SK-N-SH treated with all-trans-retinoic acid at 6 μM for 48 hours (cell line): ENCODE measurements around the gene DRC1.

Experiments
- ATAC-seq: fragments of 200-7000 bp; cut with Tn5 transposase; 3 replicates; pipeline ENCODE4 v1.9.1; 2020; ENCODE audit warnings: mild to moderate bottlenecking, moderate library complexity
- ARNTL ChIP-seq: fragments of 450-650 bp; formaldehyde crosslinking; IDR thresholded peaks from 2 replicates; pipeline ENCODE4 v1.5.0; 2020; ENCODE audit warnings: low read depth, mild to moderate bottlenecking, moderate library complexity, borderline replicate concordance
- CSDC2 ChIP-seq: fragments of 250-450 bp; sonication (Bioruptor Pico); IDR thresholded peaks from 2 replicates; pipeline ENCODE4 v1.5.0; 2020; ENCODE audit warnings: mild to moderate bottlenecking, moderate library complexity
- CSRNP3 ChIP-seq: fragments of 250-450 bp; sonication (Bioruptor Pico); IDR thresholded peaks from 2 replicates; pipeline ENCODE4 v1.5.1; 2021; ENCODE audit warnings: mild to moderate bottlenecking, moderate library complexity
- ESRRG ChIP-seq: fragments of 250-450 bp; sonication (Bioruptor Pico); IDR thresholded peaks from 2 replicates; pipeline ENCODE4 v1.6.1; 2021; ENCODE audit warnings: mild to moderate bottlenecking
- ISL1 ChIP-seq: fragments of 250-450 bp; sonication (Bioruptor Pico); IDR thresholded peaks from 2 replicates; pipeline ENCODE4 v2.1.2; 2022; ENCODE audit warnings: mild to moderate bottlenecking, moderate library complexity
- PATZ1 ChIP-seq: fragments of 250-450 bp; sonication (Bioruptor Pico); IDR thresholded peaks from 2 replicates; pipeline ENCODE4 v1.8.0; 2020; ENCODE audit warnings: mild to moderate bottlenecking, moderate library complexity, borderline replicate concordance
- PPARA ChIP-seq: fragments of 250-450 bp; sonication (Bioruptor Pico); IDR thresholded peaks from 2 replicates; pipeline ENCODE4 v1.5.0; 2020; ENCODE audit warnings: mild to moderate bottlenecking, borderline replicate concordance
- RARB ChIP-seq: fragments of 250-450 bp; sonication (Bioruptor Pico); IDR thresholded peaks from 2 replicates; pipeline ENCODE4 v1.8.0; 2021; ENCODE audit warnings: mild to moderate bottlenecking, moderate library complexity
- SNAI2 ChIP-seq: fragments of 250-450 bp; sonication (Bioruptor Pico); IDR thresholded peaks from 2 replicates; pipeline ENCODE4 v1.5.0; 2020; ENCODE audit warnings: mild to moderate bottlenecking, moderate library complexity
- TOX ChIP-seq: fragments of 250-450 bp; sonication (Bioruptor Pico); IDR thresholded peaks from 2 replicates; pipeline ENCODE4 v1.8.0; 2021; ENCODE audit warnings: mild to moderate bottlenecking, moderate library complexity, borderline replicate concordance
- TSHZ2 ChIP-seq: fragments of 250-450 bp; sonication (Bioruptor Pico); IDR thresholded peaks from 2 replicates; pipeline ENCODE4 v1.5.0; 2020; ENCODE audit warnings: mild to moderate bottlenecking, moderate library complexity
- ZC3H10 ChIP-seq: fragments of 250-450 bp; sonication (Bioruptor Pico); IDR thresholded peaks from 2 replicates; pipeline ENCODE4 v1.5.1; 2021; ENCODE audit warnings: mild to moderate bottlenecking, moderate library complexity
- ZFP3 ChIP-seq: fragments of 250-450 bp; sonication (Bioruptor Pico); IDR thresholded peaks from 2 replicates; pipeline ENCODE4 v1.5.0; 2020; ENCODE audit warnings: mild to moderate bottlenecking, moderate library complexity
- ZFP30 ChIP-seq: fragments of 450-650 bp; formaldehyde crosslinking; IDR thresholded peaks from 2 replicates; pipeline ENCODE4 v1.5.0; 2022; ENCODE audit warnings: mild to moderate bottlenecking, moderate library complexity
- ZNF565 ChIP-seq: fragments of 450-650 bp; formaldehyde crosslinking; conservative IDR thresholded peaks from 2 replicates; pipeline ENCODE4 v1.5.0; 2020; ENCODE audit warnings: low read depth, mild to moderate bottlenecking, moderate library complexity
- ZNF70 ChIP-seq: fragments of 450-650 bp; formaldehyde crosslinking; IDR thresholded peaks from 2 replicates; pipeline ENCODE4 v1.5.0; 2020; ENCODE audit warnings: mild to moderate bottlenecking, moderate library complexity
- ZNF8 ChIP-seq: fragments of 450-650 bp; formaldehyde crosslinking; IDR thresholded peaks from 2 replicates; pipeline ENCODE4 v1.5.0; 2020; ENCODE audit warnings: mild to moderate bottlenecking, moderate library complexity
- TF ChIP-seq, protein P1 (sequence below): fragments of 250-450 bp; sonication (Bioruptor Pico); IDR thresholded peaks from 2 replicates; pipeline ENCODE4 v1.8.0; 2021; ENCODE audit warnings: low read depth, mild to moderate bottlenecking, moderate library complexity, borderline replicate concordance
- TF ChIP-seq, protein P2 (sequence below): fragments of 250-450 bp; sonication (Bioruptor Pico); IDR thresholded peaks from 2 replicates; pipeline ENCODE4 v1.5.1; 2020; ENCODE audit warnings: low read depth, mild to moderate bottlenecking, moderate library complexity

The DRC1 gene

GRCh38 chr2:26412091-26412673 lies 10.5 kb downstream of the DRC1 start:
- TF ChIP-seq, protein P1, sequence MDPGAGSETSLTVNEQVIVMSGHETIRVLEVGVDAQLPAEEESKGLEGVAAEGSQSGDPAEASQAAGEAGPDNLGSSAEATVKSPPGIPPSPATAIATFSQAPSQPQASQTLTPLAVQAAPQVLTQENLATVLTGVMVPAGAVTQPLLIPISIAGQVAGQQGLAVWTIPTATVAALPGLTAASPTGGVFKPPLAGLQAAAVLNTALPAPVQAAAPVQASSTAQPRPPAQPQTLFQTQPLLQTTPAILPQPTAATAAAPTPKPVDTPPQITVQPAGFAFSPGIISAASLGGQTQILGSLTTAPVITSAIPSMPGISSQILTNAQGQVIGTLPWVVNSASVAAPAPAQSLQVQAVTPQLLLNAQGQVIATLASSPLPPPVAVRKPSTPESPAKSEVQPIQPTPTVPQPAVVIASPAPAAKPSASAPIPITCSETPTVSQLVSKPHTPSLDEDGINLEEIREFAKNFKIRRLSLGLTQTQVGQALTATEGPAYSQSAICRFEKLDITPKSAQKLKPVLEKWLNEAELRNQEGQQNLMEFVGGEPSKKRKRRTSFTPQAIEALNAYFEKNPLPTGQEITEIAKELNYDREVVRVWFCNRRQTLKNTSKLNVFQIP (CRISPR knock-in tag), result no peak
- TF ChIP-seq ESRRG (CRISPR knock-in tag), result no peak
- TF ChIP-seq, protein P2, sequence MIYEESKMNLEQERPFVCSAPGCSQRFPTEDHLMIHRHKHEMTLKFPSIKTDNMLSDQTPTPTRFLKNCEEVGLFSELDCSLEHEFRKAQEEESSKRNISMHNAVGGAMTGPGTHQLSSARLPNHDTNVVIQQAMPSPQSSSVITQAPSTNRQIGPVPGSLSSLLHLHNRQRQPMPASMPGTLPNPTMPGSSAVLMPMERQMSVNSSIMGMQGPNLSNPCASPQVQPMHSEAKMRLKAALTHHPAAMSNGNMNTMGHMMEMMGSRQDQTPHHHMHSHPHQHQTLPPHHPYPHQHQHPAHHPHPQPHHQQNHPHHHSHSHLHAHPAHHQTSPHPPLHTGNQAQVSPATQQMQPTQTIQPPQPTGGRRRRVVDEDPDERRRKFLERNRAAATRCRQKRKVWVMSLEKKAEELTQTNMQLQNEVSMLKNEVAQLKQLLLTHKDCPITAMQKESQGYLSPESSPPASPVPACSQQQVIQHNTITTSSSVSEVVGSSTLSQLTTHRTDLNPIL (CRISPR knock-in tag), result no peak
- TF ChIP-seq ZNF8 (CRISPR knock-in tag), result no peak
- TF ChIP-seq ARNTL (CRISPR knock-in tag), result no peak
- no peak for TF ChIP-seq ZNF70
- no peak for TF ChIP-seq PPARA (CRISPR knock-in tag)
- no peak for TF ChIP-seq RARB
- no peak for ATAC-seq

DNA sequence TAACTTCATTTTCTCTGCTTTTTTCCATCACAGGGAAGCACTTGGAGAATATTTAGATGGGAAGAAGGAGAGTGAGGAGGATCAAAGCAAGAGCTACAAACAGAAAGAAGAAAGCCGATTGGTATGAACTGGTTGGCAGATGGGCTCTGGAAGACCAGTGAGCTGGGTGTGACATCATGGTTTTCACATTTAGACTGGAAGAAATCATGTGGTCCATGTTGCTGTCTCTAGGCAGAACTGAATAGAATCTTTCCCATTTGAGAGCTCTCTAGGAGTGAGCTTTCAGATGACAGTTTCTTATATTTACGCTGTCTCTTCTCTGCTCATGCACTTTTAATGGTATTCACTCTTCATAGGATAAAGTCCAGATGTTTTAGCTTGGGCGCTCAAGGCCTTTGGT lies 12.6 kb downstream of the DRC1 start:
- TF ChIP-seq ESRRG (CRISPR knock-in tag) (no peak), ZFP30 (CRISPR knock-in tag) (no peak), ZFP3 (CRISPR knock-in tag) (no peak)
- ATAC-seq, result peak; percentile 20; the same call in 1 of the 3 replicates

DNA sequence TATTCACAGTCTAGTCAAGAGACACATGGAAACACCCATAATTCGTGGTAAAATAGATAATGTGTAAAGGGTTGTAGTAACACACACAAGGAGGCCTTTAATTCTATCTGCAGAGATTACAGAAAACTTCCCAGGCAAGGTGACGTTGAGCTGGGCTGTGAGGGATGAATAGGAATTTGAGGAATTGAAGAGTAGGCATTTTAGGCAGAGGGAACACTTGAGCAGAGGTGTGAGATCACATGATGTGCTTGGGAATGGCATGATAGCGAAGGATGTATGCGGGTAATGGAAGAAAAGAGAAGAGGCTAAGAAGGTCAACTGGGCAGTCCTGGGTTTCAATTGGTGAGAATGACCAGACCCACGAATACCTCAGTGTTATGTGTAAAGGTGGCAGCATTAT lies 20.2 kb downstream of the DRC1 start:
- TF ChIP-seq ARNTL (CRISPR knock-in tag) (no peak), ZFP3 (CRISPR knock-in tag) (no peak), CSDC2 (CRISPR knock-in tag) (no peak), CSRNP3 (no peak), ESRRG (CRISPR knock-in tag) (no peak), ZNF70 (no peak), ZC3H10 (CRISPR knock-in tag) (no peak), RARB (no peak)
- TF ChIP-seq, protein P2 (CRISPR knock-in tag), result no peak
- ATAC-seq, result no peak

DNA sequence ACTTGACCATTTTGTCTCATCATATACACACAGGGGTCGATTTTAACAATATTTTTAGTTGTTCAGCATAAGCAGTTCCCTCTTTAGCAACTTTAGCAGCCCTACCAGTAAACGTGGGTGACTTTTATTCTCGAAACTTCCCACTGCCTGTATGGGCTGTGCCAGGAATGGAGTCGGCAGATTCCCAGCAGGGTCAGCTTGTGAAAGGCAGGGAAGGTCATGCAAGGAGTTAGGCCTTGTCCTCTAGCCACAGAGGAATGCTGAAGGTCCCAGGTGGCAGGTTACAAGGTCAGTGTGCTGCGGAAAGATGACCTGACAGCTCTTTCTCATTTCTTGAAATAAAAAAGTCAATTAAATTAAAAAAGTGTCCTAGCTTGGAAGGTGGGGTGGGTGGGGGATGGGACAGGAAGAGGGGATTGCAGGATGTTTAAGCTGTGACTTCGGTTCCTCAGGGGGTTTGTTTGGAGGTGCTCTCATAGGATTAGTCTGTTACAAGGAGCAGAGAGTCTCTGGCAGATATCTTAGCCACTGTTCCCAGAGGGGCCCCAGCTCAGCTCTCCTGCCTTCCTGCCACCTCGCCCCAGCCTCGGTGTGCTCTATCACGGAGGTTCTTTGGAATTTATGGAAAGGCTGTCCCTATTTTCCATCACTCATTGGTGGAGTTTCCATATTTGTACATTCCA lies 21.4 kb downstream of the DRC1 start:
- ATAC-seq, result no peak
- no peak for TF ChIP-seq PATZ1 (CRISPR knock-in tag)
- no peak for TF ChIP-seq ARNTL (CRISPR knock-in tag)
- no peak for TF ChIP-seq ESRRG (CRISPR knock-in tag)
- no peak for TF ChIP-seq ISL1 (CRISPR knock-in tag)
- no peak for TF ChIP-seq TOX (CRISPR knock-in tag)
- TF ChIP-seq RARB, result no peak
- no peak for TF ChIP-seq CSRNP3
- TF ChIP-seq SNAI2 (CRISPR knock-in tag), result no peak
- TF ChIP-seq ZNF565 (CRISPR knock-in tag), result no peak
- no peak for TF ChIP-seq ZNF70
- no peak for TF ChIP-seq TSHZ2 (CRISPR knock-in tag)
- TF ChIP-seq ZC3H10 (CRISPR knock-in tag), result no peak
- TF ChIP-seq, protein P1 (CRISPR knock-in tag), result no peak
- TF ChIP-seq CSDC2 (CRISPR knock-in tag), result no peak
- no peak for TF ChIP-seq PPARA (CRISPR knock-in tag)
